ENCODE measurements around the gene ACE. TPM values are rescaled to one million over a fixed set of nuclear protein-coding genes. Genes with fewer than 3 reads are reported as not detected.

ACE gene
- total RNA-seq, 1 donor from 2014 or later = 44.8 TPM

DNA sequence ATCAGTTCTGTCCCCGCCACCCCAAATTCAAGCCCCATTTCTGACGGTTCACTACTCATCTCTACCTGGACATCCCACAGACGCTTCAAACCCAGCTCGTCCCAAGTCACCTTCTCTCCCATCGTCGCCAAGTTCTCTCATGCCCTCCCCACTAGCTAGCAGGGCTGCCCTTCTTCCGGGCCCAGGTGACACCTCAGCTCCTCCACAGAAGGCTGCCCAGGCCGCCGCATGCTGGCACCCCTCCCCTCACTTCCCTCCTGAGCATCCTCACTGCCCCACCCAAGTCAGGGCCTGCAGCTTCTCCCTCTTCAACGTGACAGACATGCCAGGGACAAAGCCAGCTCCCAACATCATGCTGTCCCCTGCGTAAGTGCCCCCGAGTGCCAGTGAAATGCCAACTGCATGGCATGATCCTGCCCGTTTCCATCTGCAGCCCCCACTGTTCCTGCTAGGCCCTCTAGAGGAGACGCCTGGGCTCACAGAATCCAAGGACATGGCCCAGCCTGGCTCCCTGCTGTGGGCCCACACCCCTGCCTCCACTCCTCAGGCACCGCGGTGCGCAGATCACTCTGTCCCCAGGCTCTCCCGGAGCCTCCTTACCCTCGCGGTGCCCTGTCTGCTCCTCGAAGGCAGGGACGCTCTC, 36.6 kb upstream of the ACE start:
- Mint-ChIP-seq H3K9me3 (ENCODE audit: unreplicated experiment) (no peaks in the 10 kb centered on the region), H3K4me3 (ENCODE audit: unreplicated experiment) (peak overlapping the region; percentile 53), H3K27me3 (ENCODE audit: unreplicated experiment) (peaks cover 31% of the 10 kb centered on the region), H3K4me1 (ENCODE audit: unreplicated experiment) (peaks cover 44% of the 10 kb centered on the region), H3K27ac (ENCODE audit: unreplicated experiment) (peak overlapping the region; percentile 54), H3K36me3 (ENCODE audit: low read depth, unreplicated experiment) (peaks cover 6% of the 10 kb centered on the region)
- TF ChIP-seq, protein P1, sequence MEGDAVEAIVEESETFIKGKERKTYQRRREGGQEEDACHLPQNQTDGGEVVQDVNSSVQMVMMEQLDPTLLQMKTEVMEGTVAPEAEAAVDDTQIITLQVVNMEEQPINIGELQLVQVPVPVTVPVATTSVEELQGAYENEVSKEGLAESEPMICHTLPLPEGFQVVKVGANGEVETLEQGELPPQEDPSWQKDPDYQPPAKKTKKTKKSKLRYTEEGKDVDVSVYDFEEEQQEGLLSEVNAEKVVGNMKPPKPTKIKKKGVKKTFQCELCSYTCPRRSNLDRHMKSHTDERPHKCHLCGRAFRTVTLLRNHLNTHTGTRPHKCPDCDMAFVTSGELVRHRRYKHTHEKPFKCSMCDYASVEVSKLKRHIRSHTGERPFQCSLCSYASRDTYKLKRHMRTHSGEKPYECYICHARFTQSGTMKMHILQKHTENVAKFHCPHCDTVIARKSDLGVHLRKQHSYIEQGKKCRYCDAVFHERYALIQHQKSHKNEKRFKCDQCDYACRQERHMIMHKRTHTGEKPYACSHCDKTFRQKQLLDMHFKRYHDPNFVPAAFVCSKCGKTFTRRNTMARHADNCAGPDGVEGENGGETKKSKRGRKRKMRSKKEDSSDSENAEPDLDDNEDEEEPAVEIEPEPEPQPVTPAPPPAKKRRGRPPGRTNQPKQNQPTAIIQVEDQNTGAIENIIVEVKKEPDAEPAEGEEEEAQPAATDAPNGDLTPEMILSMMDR (IDR thresholded peaks at IDR 0.05; ENCODE audit: unreplicated experiment) = no peak
- no peak for DNase-seq (ENCODE audit: low spot score)

DNA sequence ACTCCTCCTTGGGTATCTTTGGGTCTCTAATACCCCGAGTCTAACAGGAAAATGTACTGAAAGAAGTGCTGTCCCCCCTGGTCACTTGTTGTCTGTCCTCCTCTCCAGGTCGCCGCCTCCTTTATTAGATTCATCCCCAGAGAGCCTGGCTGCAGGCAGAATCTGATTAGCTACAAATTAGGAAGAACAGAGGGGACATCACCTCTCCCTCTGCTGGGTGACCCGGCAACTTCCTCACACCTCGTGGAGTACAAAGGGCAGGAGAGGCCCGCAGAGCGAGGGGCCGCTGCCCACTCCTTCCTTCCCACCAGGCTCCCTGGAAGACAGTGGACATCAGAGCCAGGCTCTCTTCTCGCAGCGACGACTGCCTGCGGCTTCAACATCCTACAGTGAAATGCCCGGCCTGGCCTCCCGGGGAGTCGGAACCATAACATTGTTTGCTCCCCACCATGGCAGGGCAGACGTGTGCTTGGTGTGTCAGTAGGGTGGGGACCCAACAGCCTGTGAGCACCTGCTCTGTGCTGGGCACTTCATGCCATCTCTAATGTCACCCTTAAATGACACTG, 36.0 kb upstream of the ACE start:
- Mint-ChIP-seq H3K36me3 (ENCODE audit: low read depth, unreplicated experiment) (peaks cover 6% of the 10 kb centered on the region), H3K4me1 (ENCODE audit: unreplicated experiment) (peaks cover 45% of the 10 kb centered on the region), H3K27me3 (ENCODE audit: unreplicated experiment) (peaks cover 32% of the 10 kb centered on the region), H3K4me3 (ENCODE audit: unreplicated experiment) (peak overlapping the region; percentile 59), H3K27ac (ENCODE audit: unreplicated experiment) (no peak overlapping the region), H3K9me3 (ENCODE audit: unreplicated experiment) (no peaks in the 10 kb centered on the region)
- no peak for DNase-seq (ENCODE audit: low spot score)
- TF ChIP-seq, protein P1 (IDR thresholded peaks at IDR 0.05; ENCODE audit: unreplicated experiment) = no peak

DNA sequence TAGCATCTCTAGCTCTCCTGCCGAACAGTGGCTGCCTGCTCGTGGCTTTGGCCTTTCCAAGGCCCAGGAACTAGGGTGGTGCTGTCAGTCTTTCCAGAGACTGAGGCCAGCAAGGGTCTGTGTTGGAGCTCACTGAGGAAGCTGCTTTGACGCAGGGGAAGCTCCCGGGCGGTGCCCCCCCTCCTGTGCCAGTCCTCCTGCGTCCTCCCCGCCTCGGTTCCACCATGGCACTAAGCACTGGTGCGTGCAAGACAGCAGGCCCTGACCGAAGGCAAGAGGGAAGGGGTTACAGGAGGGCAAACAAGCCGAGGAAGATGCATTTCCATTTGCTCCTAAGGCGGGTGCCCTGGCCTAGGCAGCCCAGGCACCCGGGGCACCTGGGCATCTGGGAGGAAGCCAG, 35.2 kb upstream of the ACE start:
- Mint-ChIP-seq H3K27me3 (ENCODE audit: unreplicated experiment) (peaks cover 30% of the 10 kb centered on the region), H3K4me1 (ENCODE audit: unreplicated experiment) (peaks cover 45% of the 10 kb centered on the region), H3K36me3 (ENCODE audit: low read depth, unreplicated experiment) (peaks cover 2% of the 10 kb centered on the region), H3K9me3 (ENCODE audit: unreplicated experiment) (no peaks in the 10 kb centered on the region), H3K27ac (ENCODE audit: unreplicated experiment) (no peak overlapping the region), H3K4me3 (ENCODE audit: unreplicated experiment) (no peak overlapping the region)
- TF ChIP-seq, protein P1 (IDR thresholded peaks at IDR 0.05; ENCODE audit: unreplicated experiment) = no peak
- DNase-seq (ENCODE audit: low spot score) = no peak

DNA sequence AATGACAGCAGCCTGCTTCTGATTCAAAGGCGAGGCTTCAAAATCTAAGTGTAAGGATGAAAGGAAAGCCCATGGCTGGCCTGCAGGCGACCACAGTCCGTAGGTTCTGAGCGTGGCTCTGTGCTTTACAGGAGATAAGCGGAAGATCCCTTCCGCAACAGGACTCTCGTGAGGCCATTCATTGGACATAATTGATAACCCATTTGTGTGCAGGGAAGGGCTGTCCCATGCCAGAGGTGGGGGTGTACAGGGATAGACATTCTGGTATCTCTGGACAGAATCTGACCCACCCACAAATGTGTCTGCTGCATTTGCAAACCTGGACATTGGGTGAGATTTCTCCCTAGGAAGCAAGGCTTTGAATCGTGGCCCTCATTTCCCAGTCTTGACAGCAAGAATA, 34.8 kb upstream of the ACE start:
- peaks cover 28% of the 10 kb centered on the region for H3K27me3 Mint-ChIP-seq (ENCODE audit: unreplicated experiment)
- H3K9me3 Mint-ChIP-seq (ENCODE audit: unreplicated experiment) = no peaks in the 10 kb centered on the region
- H3K4me1 Mint-ChIP-seq (ENCODE audit: unreplicated experiment) = peaks cover 45% of the 10 kb centered on the region
- no peaks in the 10 kb centered on the region for H3K36me3 Mint-ChIP-seq (ENCODE audit: low read depth, unreplicated experiment)
- no peak for DNase-seq (ENCODE audit: low spot score)
- TF ChIP-seq, protein P1 (IDR thresholded peaks at IDR 0.05; ENCODE audit: unreplicated experiment) = no peak
- no peak overlapping the region for H3K27ac Mint-ChIP-seq (ENCODE audit: unreplicated experiment)
- H3K4me3 Mint-ChIP-seq (ENCODE audit: unreplicated experiment) = no peak overlapping the region

DNA sequence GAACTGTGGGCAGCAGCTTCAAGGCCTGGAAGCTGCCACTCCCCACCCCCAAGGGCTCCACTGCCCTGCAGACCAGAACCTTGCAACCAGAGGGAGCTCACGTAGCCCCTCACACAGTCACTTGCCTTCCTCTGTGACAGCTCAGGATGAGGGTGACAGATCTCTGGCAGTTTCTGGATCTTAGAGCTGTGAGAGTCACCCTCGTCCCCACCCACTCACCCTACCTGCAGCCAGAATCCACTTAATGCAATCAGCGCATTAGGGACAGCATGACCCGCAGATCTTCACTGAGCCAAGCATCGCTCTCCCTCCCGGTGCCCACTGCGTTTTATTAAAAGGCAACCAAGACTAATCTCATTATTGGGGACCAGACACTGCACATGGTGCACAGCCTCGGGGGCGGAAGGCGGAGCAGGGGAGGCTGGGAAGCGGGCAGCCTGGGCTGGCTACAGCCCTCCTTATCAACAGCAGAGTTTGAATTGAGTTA, 34.3 kb upstream of the ACE start:
- TF ChIP-seq, protein P1 (IDR thresholded peaks at IDR 0.05; ENCODE audit: unreplicated experiment) = no peak
- no peak for DNase-seq (ENCODE audit: low spot score)

More for the DNA sequence above, 34.3 kb upstream of the ACE start:
- Mint-ChIP-seq H3K27ac (ENCODE audit: unreplicated experiment) (no peak overlapping the region), H3K9me3 (ENCODE audit: unreplicated experiment) (no peaks in the 10 kb centered on the region), H3K4me3 (ENCODE audit: unreplicated experiment) (no peak overlapping the region), H3K36me3 (ENCODE audit: low read depth, unreplicated experiment) (no peaks in the 10 kb centered on the region), H3K4me1 (ENCODE audit: unreplicated experiment) (peaks cover 48% of the 10 kb centered on the region), H3K27me3 (ENCODE audit: unreplicated experiment) (peaks cover 26% of the 10 kb centered on the region)

All from endothelial cell (in vitro differentiated cells).